Fibroblast of skin of left biceps (primary cell): ENCODE results near the gene ZNF285.
"Not testable (repeated sequence)": the region's sequence is repeated elsewhere in the genome, so short reads cannot be mapped to it uniquely, and the experiment has no call there.

Experiments used
- DNase-seq, 2 experiments: peaks; one replicate each; pipeline ENCODE4 v3.0.0-alpha.2; 2013; ENCODE audit warnings: low read depth in 2 of 2

Gene ZNF285

DNA sequence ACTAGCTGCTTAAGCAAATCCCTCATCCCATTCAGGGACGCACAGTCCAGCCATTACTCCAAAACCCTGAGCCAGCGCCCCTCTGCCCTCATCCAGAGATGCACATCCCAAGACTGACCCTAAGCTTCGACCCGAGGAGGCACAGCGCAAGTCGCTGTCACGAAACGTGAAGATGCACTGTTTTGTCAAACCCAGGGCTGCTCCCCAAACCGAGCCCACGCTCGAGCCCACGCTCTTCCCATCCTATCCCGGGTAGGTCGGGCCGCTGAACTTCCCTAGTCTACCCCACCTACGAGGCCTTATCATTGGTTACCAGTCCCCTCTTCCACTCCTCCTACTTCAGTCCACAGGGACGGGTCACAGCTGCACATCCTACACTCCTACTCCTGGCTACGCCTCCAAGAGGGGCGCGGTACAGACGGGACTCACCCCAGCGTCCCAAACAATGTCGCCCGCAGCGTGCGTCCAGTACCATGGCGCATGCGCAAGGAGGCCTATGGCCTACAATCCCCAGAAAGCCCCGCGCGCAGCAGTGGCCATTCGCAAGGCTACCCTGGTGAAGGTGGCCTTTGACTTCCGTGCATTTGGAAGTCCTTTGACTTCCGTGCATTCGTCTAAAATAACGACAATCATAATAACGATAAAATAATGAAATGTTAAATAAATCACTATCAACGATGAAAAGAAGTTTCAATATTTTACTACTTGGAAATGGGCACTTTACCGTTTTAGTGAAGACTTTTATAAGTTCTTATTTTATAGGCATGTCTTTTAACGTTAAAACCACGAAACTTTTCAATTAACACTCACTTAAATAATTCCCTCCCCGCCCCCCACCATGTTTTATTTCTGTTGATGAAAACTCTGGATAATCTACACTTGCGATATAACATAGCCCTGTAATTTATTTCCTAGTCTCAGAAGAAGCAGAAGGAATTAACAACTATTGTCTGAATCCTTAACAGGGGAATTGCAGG lies at the start of gene ZNF285:
Gene ZNF285 (minus strand): TSS at position 470 of the 977 bp plus-strand sequence. CDS start 4,395 bp downstream, outside the sequence.
- peak; percentile 89 for DNase-seq

DNA sequence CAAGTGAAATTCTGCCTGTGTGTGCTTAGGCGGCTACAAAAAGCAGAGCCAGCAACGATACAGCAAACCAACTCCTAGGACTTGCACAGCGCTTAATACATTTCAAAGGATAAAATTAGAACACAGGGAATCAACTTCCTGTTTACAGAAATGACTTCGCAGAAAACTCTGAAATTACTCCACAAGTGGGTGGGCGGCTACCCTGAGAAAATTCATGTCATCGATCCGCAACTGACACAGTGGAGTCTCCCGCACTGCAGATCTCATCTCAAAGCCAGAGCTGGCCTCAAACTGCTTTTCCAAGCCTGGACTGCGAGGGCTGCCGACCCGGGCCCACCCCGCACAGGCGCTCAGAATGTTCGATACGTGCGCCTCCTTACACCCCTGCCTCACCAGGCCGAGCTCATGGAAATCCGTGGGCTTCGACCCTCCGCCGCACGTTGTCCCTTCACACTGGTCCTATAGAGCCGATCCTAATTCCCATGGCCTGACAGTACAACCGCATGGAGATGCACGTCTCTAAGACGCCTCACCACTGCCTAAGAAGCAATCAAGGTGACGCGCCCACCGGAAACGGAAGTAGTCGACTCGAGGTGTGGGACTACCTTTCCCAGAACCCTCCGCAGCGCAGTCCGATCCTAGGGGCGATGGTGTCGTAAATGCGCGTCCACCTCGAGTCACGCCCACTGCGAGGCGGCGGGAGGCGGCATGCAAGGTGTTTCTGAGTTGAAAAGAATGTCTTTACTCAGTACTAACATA lies 46.7 kb upstream of the ZNF285 start, which contains the start of gene ZNF229:
Gene ZNF229 (minus strand): TSS at position 557 of the 759 bp plus-strand sequence. CDS start 5,625 bp downstream, outside the sequence.
- DNase-seq = peak; percentile 74 to 80

DNA sequence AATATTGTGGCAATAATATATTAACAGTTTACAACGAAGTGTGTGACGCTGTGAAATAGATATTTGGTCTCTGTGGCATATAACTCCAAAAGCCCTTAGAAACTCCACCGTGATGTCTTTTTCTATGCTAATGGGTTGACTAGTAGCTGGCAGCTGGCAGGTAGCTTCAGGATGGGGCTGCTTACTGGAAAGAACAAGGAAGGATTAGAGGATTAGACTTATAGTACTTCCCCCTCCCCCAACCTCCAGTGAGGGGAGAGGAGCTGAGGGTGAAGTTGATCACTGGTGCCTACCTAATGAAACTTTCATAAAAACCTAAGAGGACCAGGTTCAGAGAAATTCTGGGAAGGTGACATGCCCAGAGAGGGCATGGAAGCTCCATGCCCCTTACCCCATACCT lies 37.0 kb upstream of the ZNF285 start:
- no peak for DNase-seq

GRCh38 chr19:44435441-44435840 lies 34.0 kb upstream of the ZNF285 start:
- no peak for DNase-seq

- no peak for DNase-seq
Observed at GRCh38 chr19:44430956-44431355, 29.5 kb upstream of the ZNF285 start.

DNA sequence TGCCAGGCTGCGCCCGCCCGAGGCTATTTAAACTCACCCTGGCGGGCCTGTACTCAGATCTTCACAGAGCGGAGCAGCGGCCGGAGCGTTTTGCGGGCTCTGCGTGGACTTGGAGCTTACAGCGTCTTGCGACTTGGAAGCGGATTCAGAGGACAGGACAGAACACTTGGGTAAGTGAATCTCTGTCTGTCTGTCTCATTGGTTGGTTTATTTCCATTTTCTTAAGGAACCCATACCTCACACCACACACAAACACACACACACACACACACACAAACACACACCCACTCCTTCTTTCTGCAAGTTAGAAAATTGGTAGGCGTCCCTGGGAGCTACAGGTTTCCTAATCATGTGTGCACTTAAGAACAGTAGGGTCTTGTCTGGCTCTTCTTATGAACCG lies 14.1 kb upstream of the ZNF285 start:
- not testable (repeated sequence) for DNase-seq

- not testable (repeated sequence) for DNase-seq
Observed at GRCh38 chr19:44389268-44389667, 12.1 kb downstream of the ZNF285 start.

DNA sequence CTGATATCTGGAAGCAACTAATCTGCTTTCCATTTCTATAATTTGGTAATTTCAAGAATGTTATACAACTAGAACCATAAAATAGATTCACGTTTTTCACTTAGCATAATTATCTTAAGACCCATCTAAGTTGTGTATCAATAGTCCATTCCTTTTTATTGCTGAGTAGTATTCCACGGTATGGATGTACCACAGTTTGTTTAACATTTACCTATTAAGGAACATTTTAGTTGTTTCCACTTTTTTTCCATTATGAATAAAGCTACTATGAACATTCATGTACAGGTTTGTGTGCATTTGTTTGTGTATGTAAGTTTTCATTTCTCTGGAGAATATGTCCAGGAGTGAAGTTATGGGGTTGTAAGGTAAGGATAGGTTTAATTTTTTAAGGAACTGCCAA lies 26.6 kb downstream of the ZNF285 start:
- no peak for DNase-seq

DNA sequence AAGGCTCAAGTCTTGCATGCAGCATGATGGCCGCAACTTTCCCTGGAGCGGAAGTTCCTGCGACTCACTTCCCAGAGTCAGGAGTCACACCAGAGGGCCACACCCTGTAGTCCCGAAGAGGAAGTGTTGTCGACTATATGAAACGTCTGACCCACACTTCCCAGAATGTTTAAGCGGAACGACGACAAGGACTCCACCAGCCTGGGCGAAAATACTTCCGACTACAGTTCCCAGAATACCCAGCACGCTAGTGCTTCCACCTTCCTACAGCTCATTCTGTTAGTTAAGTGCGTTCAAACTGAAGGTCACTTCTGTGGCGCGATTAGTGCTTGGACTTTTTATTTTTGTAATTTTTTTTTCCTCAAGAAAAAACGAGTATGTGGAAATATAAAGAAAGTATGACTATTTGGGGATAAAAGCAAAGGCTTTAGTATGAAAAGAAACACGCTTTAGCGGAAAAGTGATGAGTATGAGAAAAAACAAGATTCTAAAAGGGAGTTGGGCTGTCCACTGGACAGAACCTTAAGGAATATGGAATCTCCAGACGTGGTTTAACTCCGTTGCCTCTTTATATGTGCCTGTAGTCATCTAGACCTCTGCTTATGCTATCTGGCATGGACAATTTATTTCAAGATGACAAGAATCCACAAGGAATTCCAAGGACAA lies 29.5 kb downstream of the ZNF285 start:
- no peak for DNase-seq

GRCh38 chr19:44367024-44367423 lies 34.4 kb downstream of the ZNF285 start:
- DNase-seq = no peak

- DNase-seq = peak; percentile 81 to 82
Observed at GRCh38 chr19:44356383-44357111, 44.9 kb downstream of the ZNF285 start, which contains the start of gene ZNF112. Gene ZNF112, minus strand, starts transcription at chr19:44356680. Its CDS starts 16,141 bp downstream, at chr19:44340539.

GRCh38 chr19:44346556-44346955 lies 54.9 kb downstream of the ZNF285 start:
- no peak for DNase-seq

GRCh38 chr19:44345959-44346358 lies 55.4 kb downstream of the ZNF285 start:
- no peak for DNase-seq

DNA sequence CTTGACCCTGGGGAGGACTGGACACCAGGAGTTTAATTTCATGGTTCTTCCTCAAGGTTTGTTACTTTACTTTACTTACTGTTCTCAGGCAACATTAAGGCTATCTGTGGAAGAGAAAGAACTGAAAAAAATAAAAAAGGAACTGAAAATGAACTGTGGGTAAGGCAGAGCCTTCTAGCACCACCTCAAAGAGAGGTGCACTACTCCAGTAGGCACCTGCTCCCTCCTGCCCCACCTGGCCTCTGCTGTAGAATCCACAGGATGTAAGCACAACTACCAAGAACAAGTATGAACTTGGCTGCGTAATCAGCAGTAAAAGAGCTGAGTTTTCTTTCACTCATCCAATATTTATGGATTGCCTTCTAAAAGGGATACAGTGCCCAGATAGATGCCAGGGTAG lies 57.2 kb downstream of the ZNF285 start:
- DNase-seq = no peak

GRCh38 chr19:44341794-44342193 lies 59.6 kb downstream of the ZNF285 start:
- DNase-seq = no peak

DNA sequence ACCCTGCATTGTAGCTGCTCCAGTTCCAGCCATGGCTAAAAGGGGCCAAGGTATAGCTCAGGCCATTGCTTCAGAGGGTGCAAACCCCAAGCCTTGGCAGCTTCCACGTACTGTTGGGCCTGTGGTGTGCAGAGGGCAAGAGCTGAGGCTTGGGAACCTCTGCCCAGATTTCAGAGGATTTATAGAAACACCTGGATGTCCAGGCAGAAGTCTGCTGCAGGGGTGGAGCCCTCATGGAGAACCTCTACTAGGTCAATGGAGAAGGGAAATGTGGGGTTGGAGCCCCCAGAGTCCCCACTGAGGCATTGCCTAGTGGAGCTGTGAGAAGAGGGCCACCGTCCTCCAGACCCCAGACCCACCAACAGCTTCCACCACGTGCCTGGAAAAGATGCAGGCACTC lies 66.8 kb downstream of the ZNF285 start:
- DNase-seq = not testable (repeated sequence)
